HG03196 (cell line): Measurements from ENCODE around the gene MYO7B.
"Not testable (repeated sequence)": the region's sequence is repeated elsewhere in the genome, so short reads cannot be mapped to it uniquely, and the experiment has no call there.

ENCODE experiments used
- ATAC-seq: cut with Tn5 transposase; IDR thresholded peaks from one replicate; pipeline ENCODE4 v1.9.1; 2021; ENCODE audit not compliant: unreplicated experiment

The MYO7B gene

DNA sequence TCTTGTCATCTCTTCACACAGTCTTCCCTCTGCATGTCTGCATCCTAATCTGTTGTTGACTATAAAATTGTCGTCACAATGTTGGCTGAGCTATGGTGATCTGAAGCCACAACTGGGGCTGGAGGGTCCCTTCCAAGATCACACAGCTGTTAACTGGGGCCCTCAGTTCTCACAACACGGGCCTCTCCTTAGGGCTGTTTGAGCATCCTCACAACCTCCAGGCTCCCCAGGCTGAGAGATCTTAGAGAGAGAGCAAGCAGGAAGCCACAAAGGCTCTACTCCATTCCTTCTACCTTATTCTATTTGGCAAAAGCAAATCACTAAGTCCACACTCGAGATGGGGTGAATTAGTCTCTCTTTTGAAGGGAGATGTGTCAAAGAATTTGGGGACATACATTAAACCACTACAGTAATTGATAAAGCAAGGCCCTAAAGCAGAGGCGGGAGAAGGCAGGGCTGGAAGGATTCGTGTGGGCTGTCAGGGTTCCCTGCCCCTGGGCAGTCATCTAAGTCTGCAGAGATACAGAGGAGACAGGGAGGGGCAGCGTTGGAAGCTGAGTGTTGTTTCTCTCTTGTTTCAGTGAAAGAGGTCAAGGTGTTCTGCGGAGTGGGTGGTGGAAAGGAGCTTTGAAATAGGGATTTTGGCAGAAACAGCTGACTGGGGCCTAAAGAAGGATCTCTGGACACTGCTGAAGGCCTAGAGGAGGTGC, 15.9 kb downstream of the MYO7B start:
- no peak for ATAC-seq

DNA sequence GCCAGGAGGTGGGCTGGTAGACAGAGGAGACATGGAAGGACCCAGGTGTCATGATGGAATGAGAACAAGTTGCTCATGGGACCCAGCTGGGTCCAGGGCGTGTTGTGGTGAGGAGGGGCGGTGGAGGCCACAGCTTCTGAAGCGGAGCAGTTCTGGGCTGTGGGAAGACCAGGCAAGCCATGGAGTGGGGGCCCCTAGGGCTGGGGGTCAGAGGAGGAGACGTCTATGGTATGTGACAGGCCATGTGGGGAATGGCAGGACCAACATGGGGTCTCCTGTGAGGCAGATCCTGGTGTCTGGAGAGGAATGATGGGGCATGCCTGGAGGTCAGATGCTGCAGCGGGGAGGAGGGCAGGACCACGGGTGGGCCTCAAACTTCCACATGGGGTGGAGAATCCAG, 16.9 kb downstream of the MYO7B start:
- no peak for ATAC-seq

GRCh38 chr2:127552846-127553245, 17.4 kb downstream of the MYO7B start:
- no peak for ATAC-seq

- ATAC-seq: no peak
Measured at GRCh38 chr2:127558911-127559310, 23.4 kb downstream of the MYO7B start.

DNA sequence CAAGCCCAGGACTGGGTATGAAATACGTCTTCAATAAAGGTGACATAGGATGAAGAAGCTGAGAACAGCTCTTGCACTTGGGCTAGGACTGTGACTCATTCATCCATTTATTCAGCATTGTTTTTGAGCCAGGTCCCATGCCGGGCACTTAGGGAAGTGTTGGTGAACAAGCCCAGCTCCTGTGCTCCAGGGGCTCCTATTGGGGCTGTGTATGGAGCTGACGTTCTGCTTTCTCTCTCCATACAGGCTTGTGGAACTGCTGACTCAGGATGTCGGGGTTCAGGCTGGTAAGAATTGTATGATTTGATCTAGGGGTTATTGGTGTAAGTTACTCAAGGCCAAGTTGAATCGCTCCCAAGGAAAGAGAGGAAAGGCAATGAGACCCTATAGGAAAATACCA, 24.0 kb downstream of the MYO7B start:
- ATAC-seq: no peak

DNA sequence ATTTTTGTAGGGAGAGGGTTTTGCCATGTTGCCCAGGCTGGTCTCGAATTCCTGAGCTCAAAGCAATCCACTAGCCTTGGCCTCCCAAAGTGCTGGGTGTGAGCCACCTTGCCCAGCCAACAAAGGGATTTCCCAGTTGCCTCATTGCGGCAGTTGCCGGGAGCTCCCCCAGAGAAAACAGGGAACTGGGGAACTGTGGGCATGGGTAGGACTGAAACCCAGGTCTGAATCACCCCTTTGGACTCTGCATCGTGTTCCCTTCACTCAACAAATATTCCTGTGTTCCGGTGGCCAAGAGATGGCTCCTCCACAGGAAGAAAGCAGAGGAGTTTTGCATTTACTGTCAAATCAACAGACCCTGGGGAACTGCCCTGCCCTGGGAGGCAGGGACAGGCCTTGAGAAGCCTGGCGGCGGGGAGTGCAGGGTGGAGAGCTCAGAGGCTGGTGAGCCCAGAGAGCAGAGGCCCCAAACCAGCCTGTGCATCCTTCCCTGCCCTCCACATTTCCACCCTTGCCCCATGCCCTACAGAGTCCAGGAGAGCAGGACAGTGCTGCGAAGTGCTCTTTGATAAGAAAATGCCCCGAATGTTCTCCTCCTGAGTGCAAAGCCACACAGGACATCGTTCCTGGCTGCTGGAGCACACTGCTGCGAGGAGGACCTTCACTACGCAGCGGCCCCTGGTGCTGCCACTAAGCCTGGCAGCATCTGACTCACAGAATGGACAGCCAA, 24.9 kb downstream of the MYO7B start:
- no peak for ATAC-seq

GRCh38 chr2:127560931-127561280, 25.4 kb downstream of the MYO7B start:
- no peak for ATAC-seq

- ATAC-seq: no peak
Measured at GRCh38 chr2:127561371-127561770, 25.9 kb downstream of the MYO7B start.

GRCh38 chr2:127562936-127563335, 27.5 kb downstream of the MYO7B start:
- no peak for ATAC-seq

DNA sequence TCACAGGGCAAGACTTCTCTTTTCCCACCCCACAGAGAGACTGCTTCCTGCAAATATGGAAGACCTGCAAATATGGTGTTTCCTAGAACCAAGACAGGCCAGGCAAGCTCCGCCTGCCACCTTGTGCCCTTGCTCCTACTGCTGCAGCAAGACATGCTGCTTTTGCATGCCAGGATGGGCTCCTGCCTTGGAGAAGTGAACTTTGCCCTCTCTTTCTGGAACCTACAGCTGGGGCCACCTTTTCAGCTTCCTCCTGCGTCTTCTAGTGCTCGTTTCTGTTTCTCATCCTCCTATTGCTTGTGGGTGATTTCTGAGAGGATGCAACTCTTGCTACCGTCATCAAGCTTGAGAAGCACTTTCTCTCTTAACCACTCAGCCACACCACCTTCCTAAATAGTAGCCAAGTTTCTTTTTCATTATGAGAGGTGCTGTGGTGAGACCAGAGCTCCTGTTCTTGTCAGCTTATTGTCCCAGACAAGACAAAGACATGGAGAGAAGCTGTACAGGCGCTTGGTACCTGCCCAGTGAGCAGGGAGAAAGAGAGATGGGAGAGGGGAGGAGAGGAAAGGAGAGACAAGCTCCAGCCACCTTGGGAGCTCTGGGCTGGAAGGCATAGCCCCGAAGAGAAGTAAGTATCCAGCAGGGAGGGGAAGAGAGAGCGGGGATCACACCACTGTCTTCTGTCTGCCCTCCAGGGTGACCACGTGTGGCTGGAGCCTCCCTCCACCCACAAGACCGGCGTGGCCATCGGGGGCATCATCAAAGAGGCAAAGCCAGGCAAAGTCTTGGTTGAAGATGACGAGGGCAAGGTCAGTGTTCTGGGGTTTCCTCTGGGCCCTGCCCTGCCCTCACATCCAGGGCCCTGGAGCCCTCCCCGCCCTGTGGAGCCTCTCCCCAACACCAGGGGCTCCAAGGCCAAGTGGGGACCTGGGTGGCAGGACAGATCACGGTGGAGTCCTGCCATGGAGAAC, 28.3 kb downstream of the MYO7B start:
- ATAC-seq: peak; percentile 96

DNA sequence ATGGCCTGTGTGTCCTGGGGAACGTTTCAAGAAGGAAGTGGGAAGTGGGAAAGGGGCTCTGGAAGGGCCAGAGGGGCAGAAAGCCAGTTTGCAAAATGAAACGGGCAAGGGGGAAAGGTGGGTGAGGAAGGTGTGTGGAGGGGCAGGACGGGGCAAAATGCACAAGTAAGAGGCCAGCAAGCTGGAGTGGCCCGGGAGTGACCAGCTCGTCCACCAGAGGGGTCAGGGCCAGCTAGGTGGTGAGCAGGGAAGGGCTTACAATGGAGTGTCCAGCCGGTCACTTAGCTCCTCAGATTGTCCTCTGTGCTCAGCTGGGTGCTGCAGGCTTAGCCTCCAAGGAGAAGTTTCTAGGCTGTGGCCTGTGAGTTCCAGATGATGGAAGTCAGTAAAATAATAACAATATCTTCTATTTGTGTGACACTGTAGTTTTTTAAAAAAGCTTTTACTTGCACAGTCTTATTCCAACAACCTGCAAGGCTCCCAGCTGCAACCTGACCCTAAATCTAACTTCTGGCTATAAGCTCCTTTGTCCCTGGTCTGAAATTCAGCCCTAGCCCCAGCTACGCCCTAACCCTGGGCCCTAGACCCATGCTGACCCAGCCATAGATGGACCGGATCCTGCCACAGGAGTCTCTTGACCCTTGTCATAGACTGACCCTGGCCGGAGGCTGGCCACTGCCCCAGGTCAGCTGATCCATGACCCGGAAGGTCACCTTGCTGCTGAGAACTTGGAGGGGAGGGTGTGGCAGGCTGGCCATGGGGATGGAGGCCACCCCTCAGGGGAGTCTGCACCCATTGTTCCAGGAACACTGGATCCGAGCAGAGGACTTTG, 29.2 kb downstream of the MYO7B start:
- ATAC-seq: no peak

- no peak for ATAC-seq
Measured at GRCh38 chr2:127565261-127566138, 30.0 kb downstream of the MYO7B start.

DNA sequence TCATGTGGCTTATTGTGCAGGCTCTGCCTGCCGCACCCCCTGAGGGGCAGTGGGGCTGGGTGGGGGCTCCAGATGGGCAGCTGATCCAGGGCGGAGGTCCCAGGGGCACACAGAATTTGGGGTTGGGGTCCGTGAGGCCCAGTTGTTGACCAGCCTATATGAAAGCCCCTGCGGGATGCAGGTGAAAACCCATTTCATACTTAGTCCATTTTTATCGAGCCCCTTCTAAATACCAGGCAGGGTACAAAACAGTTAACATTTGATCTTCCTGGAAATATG, 30.6 kb downstream of the MYO7B start:
- no peak for ATAC-seq

GRCh38 chr2:127566576-127566975, 31.1 kb downstream of the MYO7B start:
- no peak for ATAC-seq

DNA sequence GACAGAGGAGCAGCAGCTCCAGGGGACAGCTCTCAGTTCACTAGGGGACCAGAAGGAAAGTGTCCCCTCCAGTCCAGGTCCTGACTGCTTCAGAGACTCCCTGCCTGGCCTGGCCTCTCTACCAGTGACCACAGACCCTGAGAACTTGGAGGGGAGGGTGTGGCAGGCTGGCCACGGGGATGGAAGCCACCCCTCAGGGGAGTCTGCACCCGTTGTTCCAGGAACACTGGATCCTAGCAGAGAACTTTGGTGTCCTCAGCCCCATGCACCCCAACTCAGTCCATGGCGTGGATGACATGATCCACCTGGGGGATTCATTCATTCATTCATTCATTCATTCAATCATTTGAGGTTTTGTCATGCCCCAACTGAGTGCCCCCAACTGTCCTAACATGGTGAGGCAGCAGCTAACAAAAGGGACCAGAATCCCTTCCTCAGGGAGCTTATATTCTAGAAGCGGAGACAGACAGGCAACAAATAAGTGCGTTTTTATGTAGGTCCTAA, 31.9 kb downstream of the MYO7B start:
- no peak for ATAC-seq

DNA sequence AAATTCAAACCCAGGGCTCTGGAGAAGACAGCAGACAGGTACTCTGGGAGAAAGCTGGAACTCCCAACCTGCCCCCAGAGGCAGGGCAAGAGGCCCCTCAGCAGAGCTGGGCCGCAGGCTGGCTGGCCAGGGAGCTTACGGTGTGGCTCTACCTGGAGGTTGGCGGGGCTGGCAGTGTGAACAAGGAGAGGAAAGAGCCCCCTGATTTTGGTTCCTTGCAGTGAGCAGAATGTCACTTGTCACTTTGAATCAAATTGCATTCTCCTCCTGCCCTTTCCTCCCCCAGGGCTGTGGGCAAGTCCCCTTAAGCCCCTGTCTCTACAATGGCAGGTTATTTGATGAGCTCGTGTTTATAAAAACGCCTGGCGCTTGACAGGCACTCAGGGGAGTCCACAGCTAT, 32.6 kb downstream of the MYO7B start:
- no peak for ATAC-seq

GRCh38 chr2:127569666-127570065, 34.2 kb downstream of the MYO7B start:
- ATAC-seq: no peak

DNA sequence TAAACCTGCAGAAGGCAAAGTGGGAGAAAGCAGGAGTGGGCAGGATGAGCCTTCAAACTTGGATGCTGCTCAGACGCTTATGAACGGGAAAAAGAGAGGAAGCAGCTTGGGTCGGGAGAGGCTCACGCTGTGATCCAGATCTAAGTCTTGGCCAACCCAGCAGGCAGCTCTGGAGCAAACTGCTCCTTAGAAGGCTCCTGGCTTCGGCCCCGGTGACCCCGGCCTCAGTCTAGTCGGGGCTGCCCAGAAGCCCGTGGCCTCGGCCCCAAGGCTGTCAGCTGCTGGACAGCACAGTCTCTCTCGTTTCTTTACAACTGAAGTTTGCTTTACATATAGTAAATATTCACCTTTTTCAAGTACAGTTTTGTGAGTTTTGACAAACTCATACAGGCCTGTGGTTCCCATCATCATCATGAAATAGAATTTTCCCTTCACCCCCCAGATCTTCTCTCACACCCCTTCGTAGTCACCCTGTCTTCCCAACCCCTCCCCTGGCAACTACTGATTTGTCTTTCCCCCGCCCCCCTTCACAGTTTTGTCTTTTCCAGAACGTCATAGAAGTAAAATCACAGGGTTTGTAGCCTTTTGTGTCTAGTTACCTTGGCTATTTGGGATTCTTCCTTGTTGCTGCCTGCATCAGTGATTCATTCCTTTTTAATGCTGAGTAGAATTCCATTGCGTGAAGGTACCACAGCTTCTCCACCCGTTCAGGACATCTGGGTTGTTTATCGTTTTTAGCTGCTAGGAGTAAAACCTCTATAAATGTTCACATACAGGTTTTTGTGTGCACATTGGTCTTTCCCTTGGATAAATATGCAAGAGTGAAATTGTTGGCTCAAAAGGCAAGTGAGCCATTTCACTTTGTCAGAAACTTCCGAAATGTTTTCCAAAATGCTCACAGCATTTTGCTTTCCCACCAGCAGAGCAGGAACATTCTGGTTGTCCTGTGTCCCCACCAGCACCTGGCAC, 35.1 kb downstream of the MYO7B start:
- ATAC-seq: no peak

GRCh38 chr2:127572352-127572751, 36.9 kb downstream of the MYO7B start:
- not testable (repeated sequence) for ATAC-seq
